Endodermal cell (in vitro differentiated cells): Measurements from ENCODE around the gene DNAH11. TPM values are rescaled to one million over a fixed set of nuclear protein-coding genes. Genes with fewer than 3 reads are reported as not detected.

Experiments
- DNase-seq: peaks from one replicate; pipeline ENCODE4 v3.0.0-alpha.2; 2017
- H3K27ac ChIP-seq: 2 replicates; pipeline ENCODE4 v1.5.1; 2013; ENCODE audit warnings: mild to moderate bottlenecking, low read depth, low read length, moderate library complexity
- H3K27me3 ChIP-seq: 2 replicates; pipeline ENCODE4 v1.6.1; 2013; ENCODE audit warnings: mild to moderate bottlenecking, low read length, moderate library complexity; ENCODE audit not compliant: insufficient read depth, control insufficient read depth, poor library complexity, severe bottlenecking
- H3K36me3 ChIP-seq: 2 replicates; pipeline ENCODE4 v1.7.0; 2013; ENCODE audit warnings: mild to moderate bottlenecking, low read length, moderate library complexity; ENCODE audit not compliant: control insufficient read depth, insufficient read depth
- H3K4me1 ChIP-seq: one replicate; pipeline ENCODE4 v1.7.0; 2013; ENCODE audit warnings: low read length; ENCODE audit not compliant: control insufficient read depth, insufficient read depth
- H3K4me3 ChIP-seq: 2 replicates; pipeline ENCODE4 v1.5.1; 2013; ENCODE audit warnings: mild to moderate bottlenecking, low read length, moderate library complexity
- H3K9ac ChIP-seq: 2 replicates; pipeline ENCODE4 v1.6.1; 2013; ENCODE audit warnings: mild to moderate bottlenecking, low read length, moderate library complexity; ENCODE audit not compliant: poor library complexity, severe bottlenecking; ENCODE audit errors: extremely low read depth
- H3K9me3 ChIP-seq: 2 replicates; pipeline ENCODE4 v1.6.1; 2013; ENCODE audit warnings: mild to moderate bottlenecking, low read length, moderate library complexity; ENCODE audit not compliant: control insufficient read depth
- H3K27ac Mint-ChIP-seq: 2 replicates; pipeline ENCODE4 v1.8.0; 2020; ENCODE audit warnings: mixed read lengths
- H3K27me3 Mint-ChIP-seq: 2 replicates; pipeline ENCODE4 v1.8.0; 2021; ENCODE audit warnings: mild to moderate bottlenecking, mixed read lengths; ENCODE audit not compliant: insufficient read depth
- H3K36me3 Mint-ChIP-seq: 2 replicates; pipeline ENCODE4 v1.8.0; 2020; ENCODE audit warnings: low read depth, mixed read lengths
- H3K4me1 Mint-ChIP-seq: 2 replicates; pipeline ENCODE4 v1.8.0; 2020; ENCODE audit warnings: mixed read lengths
- H3K4me3 Mint-ChIP-seq: 2 replicates; pipeline ENCODE4 v1.8.0; 2020; ENCODE audit warnings: mild to moderate bottlenecking, moderate library complexity, mixed read lengths
- H3K9me3 Mint-ChIP-seq: 2 replicates; pipeline ENCODE4 v1.8.0; 2020; ENCODE audit warnings: mild to moderate bottlenecking, mixed read lengths
- WGBS, 2 experiments: methylation state at CpG; one replicate each; pipeline versions ENCODE4 v1.1.5 to v1.1.7; 2013; ENCODE audit warnings: missing lambda C conversion rate in 2 of 2, mixed read lengths in 1 of 2; ENCODE audit not compliant: insufficient coverage in 1 of 2, insufficient read length in 1 of 2; 5-methylcytosine and 5-hydroxymethylcytosine counted together
- total RNA-seq, 2 donors: library from RNA; stranded (reverse); fragmentation: NEBNext Ultra II Directional in 1 of 2; extraction: Animal tissue kit (Norgen Biotek cat#: 25700) in 1 of 2; gene quantifications; 2 replicates in 1 of 2; 3 replicates in 1 of 2; pipeline ENCODE4 v1.2.1, GENCODE V29; 2021
- TF ChIP-seq, protein P1 (sequence below): fragments of 200-600 bp; sonication (generic); conservative IDR thresholded peaks from 2 replicates; pipeline ENCODE4 v1.5.0; 2021; ENCODE audit warnings: antibody characterized with exemption, mild to moderate bottlenecking

Gene DNAH11
- total RNA-seq, 2 donors from 2014 or later, result 0.80 to 0.99 TPM

DNA sequence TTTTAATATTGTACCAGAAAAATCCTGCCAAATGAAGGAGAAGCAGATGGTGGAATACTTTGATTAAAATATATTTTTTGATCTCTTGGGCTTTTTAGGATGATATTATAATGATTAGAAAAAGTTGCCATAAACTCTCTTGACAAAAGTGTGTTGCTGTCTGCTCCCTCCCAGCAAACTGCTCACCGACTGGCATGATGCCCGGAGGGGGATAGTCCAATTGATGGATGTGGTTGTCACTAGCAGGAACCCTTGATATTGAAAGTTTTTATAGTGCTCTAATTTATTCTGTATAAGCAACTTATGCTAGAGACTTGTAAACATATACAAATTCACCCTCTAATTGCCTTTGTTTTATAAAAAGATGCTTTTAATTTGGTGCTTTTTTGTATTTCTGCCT lies 114.0 kb downstream of the DNAH11 start:
- WGBS, 2 experiments, result 94% methylated on average over 2 of the region's 2 CpGs; no CpG with 5 or more reads in 1 of the 2 experiments
- peaks cover 11% of the 10 kb centered on the region for H3K9me3 ChIP-seq
- H3K9ac ChIP-seq, result no peak overlapping the region
- TF ChIP-seq, protein P1, sequence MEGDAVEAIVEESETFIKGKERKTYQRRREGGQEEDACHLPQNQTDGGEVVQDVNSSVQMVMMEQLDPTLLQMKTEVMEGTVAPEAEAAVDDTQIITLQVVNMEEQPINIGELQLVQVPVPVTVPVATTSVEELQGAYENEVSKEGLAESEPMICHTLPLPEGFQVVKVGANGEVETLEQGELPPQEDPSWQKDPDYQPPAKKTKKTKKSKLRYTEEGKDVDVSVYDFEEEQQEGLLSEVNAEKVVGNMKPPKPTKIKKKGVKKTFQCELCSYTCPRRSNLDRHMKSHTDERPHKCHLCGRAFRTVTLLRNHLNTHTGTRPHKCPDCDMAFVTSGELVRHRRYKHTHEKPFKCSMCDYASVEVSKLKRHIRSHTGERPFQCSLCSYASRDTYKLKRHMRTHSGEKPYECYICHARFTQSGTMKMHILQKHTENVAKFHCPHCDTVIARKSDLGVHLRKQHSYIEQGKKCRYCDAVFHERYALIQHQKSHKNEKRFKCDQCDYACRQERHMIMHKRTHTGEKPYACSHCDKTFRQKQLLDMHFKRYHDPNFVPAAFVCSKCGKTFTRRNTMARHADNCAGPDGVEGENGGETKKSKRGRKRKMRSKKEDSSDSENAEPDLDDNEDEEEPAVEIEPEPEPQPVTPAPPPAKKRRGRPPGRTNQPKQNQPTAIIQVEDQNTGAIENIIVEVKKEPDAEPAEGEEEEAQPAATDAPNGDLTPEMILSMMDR, result no peak
- no peaks in the 10 kb centered on the region for H3K36me3 ChIP-seq
- Mint-ChIP-seq H3K4me3 (no peak overlapping the region), H3K27me3 (no peaks in the 10 kb centered on the region), H3K27ac (no peak overlapping the region), H3K36me3 (no peaks in the 10 kb centered on the region), H3K9me3 (peaks cover 6% of the 10 kb centered on the region), H3K4me1 (no peaks in the 10 kb centered on the region)
- no peak overlapping the region for H3K4me3 ChIP-seq
- H3K27ac ChIP-seq, result no peak overlapping the region
- H3K27me3 ChIP-seq, result no peaks in the 10 kb centered on the region
- no peaks in the 10 kb centered on the region for H3K4me1 ChIP-seq
- no peak for DNase-seq

DNA sequence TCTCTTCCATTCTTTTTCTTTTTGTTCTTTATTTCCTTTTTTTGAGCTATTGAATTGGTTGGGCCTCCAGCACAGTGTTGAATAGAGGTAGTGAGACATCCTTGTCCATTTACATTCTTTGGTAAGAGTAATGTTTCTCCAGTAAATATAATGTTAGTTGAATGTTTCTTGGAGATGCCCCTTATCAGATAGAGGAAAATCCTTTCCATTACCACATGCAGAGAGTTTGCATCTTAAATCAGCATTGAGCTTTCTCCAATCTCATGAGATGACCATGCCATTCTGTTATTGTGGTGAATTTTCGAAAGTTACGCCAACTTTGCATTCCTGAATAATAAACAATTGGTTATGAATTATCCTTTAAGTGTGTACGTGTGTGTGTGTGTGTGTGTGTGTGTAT lies 127.7 kb downstream of the DNAH11 start:
- TF ChIP-seq, protein P1, result no peak

DNA sequence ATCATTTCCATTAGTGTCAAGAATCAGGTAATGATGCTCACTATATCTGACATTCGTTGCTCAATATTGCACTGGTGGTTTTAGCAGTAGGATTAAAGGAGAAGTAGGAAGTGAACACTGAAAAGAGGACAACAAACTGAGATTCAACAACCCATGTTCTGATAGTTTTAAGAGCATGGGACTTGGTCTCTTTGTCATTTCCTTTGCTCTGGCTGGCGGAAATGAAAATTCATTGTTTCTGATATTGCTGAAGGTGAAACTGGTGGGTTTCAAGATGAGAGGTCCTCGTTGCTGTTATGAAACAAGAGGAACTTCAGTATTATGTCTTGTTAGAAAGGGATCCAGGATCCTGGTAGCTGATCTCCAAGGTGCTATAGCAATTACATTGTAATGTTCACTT lies 129.0 kb downstream of the DNAH11 start:
- no peak overlapping the region for H3K4me3 ChIP-seq
- Mint-ChIP-seq H3K27me3 (no peaks in the 10 kb centered on the region), H3K36me3 (no peaks in the 10 kb centered on the region), H3K4me1 (no peaks in the 10 kb centered on the region), H3K27ac (no peak overlapping the region), H3K4me3 (no peak overlapping the region), H3K9me3 (no peaks in the 10 kb centered on the region)
- WGBS, 2 experiments, result 94% methylated on average over 3 of the region's 3 CpGs
- H3K27me3 ChIP-seq, result no peaks in the 10 kb centered on the region
- no peaks in the 10 kb centered on the region for H3K4me1 ChIP-seq
- H3K9me3 ChIP-seq, result no peaks in the 10 kb centered on the region
- H3K36me3 ChIP-seq, result no peaks in the 10 kb centered on the region
- H3K9ac ChIP-seq, result no peak overlapping the region
- H3K27ac ChIP-seq, result no peak overlapping the region
- no peak for DNase-seq
- TF ChIP-seq, protein P1, result no peak

More for the DNA sequence above, 127.7 kb downstream of the DNAH11 start:
- no peak for DNase-seq
- Histone ChIP-seq H3K9ac (no peak overlapping the region), H3K36me3 (no peaks in the 10 kb centered on the region), H3K4me1 (no peaks in the 10 kb centered on the region), H3K4me3 (no peak overlapping the region), H3K27me3 (no peaks in the 10 kb centered on the region), H3K27ac (no peak overlapping the region), H3K9me3 (no peaks in the 10 kb centered on the region)
- H3K27me3 Mint-ChIP-seq, result no peaks in the 10 kb centered on the region
- no peaks in the 10 kb centered on the region for H3K9me3 Mint-ChIP-seq
- no peak overlapping the region for H3K4me3 Mint-ChIP-seq
- H3K4me1 Mint-ChIP-seq, result no peaks in the 10 kb centered on the region
- H3K36me3 Mint-ChIP-seq, result no peaks in the 10 kb centered on the region
- 76 to 100% methylated on average over 1 to 3 of the region's 3 CpGs for WGBS, 2 experiments
- H3K27ac Mint-ChIP-seq, result no peak overlapping the region
